Measurements from ENCODE around the gene FFAR1.

Gene FFAR1

DNA sequence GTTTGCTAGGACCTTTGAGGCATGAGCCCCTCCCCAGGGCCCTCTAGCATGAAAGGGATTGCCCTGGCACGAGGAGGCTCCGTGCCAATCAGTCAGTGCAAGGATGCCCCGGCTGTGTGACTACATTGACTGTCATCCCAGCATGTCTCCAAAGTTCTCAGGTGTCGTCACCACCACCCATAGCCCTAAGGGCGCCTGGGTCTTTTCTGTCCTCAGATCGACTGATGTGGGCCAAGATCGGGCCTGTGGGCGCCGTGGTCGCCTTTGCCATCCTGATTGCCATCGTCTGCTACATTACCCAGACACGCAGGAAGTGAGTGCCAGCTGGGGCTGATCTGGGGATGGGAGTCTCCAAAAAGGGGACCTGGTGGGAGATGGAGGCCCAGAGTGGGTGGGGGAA is 37.4 kb upstream of the FFAR1 start:
- TF ChIP-seq, protein P1, sequence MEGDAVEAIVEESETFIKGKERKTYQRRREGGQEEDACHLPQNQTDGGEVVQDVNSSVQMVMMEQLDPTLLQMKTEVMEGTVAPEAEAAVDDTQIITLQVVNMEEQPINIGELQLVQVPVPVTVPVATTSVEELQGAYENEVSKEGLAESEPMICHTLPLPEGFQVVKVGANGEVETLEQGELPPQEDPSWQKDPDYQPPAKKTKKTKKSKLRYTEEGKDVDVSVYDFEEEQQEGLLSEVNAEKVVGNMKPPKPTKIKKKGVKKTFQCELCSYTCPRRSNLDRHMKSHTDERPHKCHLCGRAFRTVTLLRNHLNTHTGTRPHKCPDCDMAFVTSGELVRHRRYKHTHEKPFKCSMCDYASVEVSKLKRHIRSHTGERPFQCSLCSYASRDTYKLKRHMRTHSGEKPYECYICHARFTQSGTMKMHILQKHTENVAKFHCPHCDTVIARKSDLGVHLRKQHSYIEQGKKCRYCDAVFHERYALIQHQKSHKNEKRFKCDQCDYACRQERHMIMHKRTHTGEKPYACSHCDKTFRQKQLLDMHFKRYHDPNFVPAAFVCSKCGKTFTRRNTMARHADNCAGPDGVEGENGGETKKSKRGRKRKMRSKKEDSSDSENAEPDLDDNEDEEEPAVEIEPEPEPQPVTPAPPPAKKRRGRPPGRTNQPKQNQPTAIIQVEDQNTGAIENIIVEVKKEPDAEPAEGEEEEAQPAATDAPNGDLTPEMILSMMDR (IDR thresholded peaks at IDR 0.05; ENCODE audit: extremely low read depth, missing control alignments): no peak
- DNase-seq (ENCODE audit: low spot score): no peak

DNA sequence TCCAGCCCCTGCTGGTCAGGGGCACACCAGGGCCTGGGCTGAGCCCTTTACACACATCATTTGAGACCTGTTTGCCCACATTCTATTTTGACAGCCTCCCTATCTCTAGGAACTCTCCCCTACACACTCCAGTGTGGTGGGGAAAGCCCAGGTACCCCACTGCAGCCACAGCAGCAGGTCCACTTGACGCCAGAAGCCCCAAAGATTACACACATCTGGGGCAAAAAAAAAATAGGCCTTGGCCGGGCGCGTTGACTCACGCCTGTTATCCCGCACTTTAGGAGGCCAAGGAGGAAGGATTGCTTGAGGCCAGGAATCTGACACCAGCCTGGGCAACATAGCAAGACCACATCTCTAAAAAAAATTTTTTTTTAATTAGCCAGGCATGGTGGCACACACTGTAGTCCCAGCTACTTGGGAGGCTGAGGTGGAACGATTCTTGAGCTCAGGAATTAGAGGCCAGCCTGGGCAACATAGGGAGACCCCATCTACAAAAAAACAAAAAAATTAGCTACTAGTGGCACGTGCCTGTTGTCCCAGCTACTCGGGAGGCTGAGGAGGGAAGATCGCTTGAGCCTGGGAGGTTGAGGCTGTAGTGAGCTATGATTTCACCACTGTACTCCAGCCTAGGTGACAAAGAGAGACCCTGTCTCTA is 36.8 kb upstream of the FFAR1 start:
- TF ChIP-seq, protein P1 (IDR thresholded peaks at IDR 0.05; ENCODE audit: extremely low read depth, missing control alignments): no peak
- no peak for DNase-seq (ENCODE audit: low spot score)

DNA sequence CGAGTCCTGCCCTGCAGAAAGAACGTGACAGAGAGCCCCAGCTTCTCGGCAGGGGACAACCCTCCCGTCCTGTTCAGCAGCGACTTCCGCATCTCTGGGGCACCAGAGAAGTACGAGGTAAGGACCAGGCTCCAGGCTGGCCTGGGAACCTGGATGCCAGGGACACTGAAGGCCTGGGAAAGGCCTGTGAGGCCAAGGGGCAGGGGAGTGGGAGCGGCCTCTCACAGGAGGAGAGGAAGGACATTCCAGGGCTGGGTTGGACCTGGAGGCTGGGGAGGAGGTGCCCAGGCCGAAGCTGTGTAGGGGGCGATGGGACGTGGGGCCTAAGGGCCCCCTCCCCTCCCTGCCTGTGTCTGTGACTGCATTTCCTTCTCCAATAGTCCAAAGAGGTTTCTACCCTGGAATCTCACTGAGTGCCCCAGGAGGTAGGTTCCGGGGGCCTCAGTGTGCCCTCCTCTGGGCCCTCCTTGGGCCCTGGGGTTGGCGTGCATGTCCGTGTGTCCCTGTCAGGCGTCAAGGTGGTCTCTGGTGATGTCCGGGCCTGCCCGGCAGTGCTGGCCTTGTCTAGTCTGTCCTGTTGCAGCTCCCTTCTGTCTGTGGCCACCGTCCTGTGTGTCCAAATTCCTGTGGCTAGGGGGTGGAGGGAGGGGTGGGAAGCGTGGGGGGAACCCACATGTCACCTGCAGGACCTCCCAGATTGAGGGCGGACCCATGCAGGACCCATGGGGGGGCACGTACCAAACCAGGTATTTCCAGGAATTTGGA is 35.6 kb upstream of the FFAR1 start:
- TF ChIP-seq, protein P1 (IDR thresholded peaks at IDR 0.05; ENCODE audit: extremely low read depth, missing control alignments): no peak
- no peak for DNase-seq (ENCODE audit: low spot score)

DNA sequence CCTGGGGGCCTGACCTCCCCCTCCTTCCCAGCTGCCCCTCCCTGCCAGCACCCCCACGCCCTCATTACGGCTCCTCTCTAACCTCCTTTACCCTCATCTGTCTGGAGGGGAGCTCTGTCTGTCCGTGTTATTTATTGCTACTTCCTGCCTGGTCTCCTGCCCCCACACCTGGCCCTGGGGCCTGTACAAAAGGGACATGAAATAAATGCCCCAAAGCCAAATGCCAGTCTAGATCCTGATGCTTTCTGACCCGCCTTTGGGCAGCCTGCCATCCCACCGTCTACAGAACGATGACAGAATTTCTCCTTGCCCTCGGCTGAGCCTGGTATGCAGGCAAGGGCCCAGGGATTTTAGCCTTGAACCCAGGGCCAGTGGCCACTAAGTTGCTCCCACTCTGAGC is 34.1 kb upstream of the FFAR1 start:
- TF ChIP-seq, protein P1 (IDR thresholded peaks at IDR 0.05; ENCODE audit: extremely low read depth, missing control alignments): no peak
- no peak for DNase-seq (ENCODE audit: low spot score)

DNA sequence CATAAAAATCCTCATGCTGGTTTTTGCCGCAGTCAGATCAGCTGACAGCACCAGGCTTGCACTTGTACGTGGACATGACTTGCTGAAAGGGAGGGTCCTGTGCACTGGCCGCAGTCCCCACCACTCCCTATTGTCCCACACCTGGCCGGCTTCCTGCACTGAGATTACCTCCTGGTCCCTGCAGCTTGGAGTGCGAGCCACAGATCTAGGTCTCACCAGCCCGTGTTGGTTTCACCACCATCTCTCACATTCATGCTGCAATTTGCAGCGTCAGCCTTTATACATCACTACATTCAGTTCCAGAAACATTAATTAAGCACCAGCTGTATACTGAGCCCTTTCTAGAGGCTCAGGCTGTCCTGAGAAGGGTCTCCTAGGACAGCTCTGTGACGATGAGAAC is 33.7 kb upstream of the FFAR1 start:
- TF ChIP-seq, protein P1 (IDR thresholded peaks at IDR 0.05; ENCODE audit: extremely low read depth, missing control alignments): no peak

DNA sequence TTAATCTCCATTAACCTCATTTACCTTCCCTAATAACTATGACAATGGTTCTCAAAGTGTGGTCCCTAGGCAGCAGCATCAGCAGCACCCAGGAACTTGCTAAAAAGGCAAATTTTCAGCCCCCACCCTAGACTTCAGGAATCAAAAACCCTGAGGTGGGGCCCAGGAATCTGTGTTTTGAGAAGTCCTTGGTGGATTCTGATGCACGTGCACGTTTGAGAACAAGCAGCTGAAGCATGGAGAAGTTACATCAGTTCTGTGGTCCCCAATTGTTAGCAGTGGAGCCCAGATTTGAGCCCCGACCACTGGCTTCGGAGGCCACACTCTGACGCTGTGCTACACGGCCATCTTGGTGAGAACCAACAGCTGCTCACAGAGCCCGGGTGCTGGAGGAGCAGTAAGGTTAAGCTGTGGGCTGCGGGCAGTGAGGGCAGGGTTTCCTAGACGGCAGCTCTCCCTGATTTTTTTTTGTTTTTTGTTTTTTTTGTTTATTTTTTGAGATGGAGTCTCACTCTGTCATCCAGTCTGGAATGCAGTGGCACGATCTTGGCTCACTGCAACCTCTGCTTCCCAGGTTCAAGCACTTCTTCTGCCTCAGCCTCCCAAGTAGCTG is 32.7 kb upstream of the FFAR1 start:
- DNase-seq (ENCODE audit: low spot score): no peak

More for the DNA sequence above, 33.7 kb upstream of the FFAR1 start:
- no peak for DNase-seq (ENCODE audit: low spot score)

More for the DNA sequence above, 32.7 kb upstream of the FFAR1 start:
- TF ChIP-seq, protein P1 (IDR thresholded peaks at IDR 0.05; ENCODE audit: extremely low read depth, missing control alignments): no peak

All from GM20000 (cell line).